GM21367 (cell line): ENCODE results near the gene TBL1X.

ENCODE experiments used
- ATAC-seq: cut with Tn5 transposase; IDR thresholded peaks from one replicate; pipeline ENCODE4 v1.9.1; 2021; ENCODE audit not compliant: unreplicated experiment

Gene TBL1X

DNA sequence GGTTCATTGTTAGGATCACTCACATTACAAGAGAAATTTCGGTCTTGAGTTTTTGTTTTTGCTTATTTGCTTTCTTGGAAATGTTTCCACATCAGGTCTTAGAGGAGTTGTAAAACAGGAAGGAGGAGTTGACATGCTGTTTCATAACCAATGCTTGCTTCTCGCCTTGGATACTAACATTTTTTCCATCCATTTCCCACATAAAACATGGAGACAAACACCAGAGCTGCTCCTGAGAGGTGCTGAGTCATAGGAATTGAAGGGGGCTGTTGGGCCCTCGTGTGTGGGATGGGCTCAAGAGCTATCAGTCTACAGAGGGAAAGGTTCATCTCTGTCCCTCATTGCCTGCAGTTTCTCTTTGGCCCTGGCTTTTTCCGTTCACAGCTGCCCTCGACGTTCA, 29.9 kb downstream of the TBL1X start:
- ATAC-seq: no peak

DNA sequence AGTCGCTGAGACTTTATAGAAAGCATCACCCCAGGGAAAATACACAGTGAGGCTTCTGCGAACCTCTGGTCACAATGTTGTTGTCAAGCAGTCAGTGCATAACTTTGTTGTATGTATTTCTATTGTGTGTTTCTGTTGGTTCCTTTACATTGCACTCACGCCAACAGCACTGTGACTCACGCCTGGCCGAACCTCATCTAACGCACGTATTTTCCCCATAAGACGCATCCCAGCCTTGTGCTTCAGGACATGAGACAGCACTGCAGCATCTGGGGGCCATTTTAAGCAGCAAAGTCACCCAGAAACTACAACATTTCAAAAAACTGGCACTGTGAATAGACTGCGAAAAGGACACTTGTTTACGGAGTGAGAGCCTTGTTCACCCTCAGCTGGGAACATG, 30.6 kb downstream of the TBL1X start:
- ATAC-seq: no peak

DNA sequence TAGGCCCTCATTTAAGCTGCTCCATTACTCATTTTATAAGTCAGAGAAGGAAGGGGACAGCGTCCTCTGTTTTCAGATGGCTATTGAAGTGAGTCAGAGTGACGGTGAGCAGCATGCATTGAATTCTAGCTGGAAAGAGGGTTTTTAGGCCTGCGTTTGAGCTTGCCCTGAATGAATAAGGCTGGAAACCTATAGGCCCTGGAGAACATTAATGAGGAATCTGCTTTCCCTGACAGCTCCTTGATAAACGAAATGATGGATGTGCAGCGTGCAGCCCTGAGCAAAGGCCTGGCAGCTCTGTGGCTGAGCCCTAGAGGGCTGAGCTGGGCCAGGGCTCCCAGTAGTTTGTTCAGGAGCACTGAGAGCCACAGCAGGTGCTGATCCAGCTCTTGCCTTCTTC, 33.4 kb downstream of the TBL1X start:
- ATAC-seq: no peak

DNA sequence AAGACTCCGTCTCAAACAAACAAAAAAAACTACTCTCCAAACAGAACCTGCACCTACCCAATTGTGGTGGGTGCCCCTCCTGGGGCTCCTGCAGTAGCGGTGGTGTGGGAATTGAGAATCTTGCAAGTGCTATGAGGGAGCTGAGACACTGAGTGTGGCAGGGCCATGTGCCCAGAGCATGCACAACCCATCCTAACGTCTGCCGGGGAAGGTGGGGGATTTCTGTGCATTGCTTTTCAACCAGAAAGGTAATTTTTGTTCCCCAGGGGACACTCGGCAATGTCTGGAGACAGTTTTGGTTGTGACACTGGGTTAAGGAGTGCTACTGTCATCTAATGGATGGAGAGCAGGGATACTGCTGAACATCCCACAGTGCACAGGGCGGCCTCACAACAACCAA, 35.7 kb downstream of the TBL1X start:
- no peak for ATAC-seq

DNA sequence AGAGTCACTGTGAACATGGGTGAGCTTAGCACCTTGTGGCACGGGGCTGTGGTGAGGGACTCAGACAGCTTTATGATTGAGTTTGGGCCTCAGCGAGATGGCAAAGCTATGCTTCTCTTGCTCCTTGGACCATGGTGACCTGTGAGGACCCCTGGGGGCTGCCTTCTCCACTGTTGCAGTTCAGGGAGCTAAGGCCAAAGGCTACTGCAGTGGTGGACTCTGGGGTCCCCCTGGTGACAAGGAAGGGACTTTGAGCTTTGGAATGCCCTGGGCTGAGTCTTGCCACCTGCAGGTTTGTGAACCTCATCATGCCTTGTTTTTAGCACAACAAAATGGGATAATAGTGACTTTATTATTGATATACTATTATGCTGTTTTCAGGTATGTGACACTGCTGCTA, 36.5 kb downstream of the TBL1X start:
- no peak for ATAC-seq

DNA sequence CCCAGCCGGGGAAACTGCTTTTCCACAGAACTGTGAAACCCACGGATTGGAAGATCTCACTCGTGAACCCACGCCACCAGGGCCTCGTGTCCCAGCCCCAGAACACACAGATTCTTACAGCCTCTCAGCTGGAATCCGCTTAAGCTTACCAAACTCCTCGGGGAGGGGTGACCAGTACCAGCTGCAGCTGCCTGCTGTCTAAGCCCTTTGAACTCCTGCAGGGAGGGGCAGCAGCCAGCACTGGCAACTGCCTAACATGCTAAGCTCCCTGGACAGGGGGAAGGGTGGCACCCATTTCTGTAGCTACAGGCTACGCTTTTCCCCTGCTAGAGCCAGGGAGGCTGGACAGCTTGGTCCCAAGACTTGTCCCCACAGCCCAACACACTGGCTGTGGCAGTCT, 38.4 kb downstream of the TBL1X start:
- no peak for ATAC-seq

DNA sequence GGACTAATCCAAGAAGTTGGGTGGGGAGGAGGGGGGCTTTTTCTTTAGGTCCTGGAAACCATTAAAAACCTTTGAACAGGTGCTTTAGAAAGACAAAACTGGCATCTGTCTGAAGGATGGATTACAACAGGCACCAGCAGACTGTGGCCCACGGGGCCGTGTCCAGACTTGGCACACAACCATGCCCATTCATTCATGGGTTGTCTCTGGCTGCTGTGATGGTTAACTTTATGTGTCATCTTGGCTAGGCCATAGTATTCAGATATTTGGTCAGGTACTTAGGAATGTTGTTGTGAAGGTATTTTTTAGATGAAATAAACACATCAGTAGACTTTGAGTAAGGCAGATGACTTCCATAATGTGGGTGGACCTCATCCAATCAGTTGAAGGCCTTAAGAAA, 45.5 kb downstream of the TBL1X start:
- no peak for ATAC-seq

DNA sequence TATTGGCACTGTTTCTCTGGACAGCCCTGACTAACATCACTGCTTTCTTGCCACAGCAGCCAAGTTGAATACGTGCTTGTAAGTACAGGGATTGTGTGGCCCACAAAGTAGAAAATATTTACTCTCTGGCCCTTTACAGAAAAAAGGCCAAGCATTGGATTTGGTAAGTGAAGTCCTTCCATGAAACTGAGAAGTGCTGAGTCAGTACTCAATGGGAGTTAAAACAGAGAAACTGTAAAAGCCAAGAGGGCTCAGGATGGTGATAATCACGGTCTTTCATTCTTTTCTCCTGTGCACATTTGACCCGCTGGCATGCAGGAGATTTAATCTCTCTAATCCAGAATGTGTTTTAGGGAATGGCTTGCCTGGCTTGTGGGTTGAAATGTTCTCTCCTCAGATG, 46.1 kb downstream of the TBL1X start:
- ATAC-seq: no peak

DNA sequence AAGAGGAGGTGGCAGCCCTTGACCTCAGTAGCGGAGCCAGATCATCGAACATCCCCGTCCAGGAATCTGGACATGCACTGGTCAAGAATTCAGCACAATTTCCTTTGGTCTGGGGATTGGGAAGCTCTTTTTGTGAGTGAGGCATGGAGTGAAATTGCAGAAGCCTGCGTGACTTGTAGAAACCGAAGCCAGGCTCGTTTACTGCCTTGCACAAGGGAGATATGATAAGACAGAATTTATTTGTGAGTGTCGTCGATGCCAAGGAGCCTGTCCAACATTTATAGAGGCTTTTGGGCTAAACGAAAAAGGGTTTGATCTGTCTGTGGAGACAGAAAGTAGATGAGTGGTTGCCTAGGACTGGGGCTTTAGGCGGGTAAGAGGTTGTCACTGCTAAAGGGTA, 50.6 kb downstream of the TBL1X start:
- ATAC-seq: no peak

DNA sequence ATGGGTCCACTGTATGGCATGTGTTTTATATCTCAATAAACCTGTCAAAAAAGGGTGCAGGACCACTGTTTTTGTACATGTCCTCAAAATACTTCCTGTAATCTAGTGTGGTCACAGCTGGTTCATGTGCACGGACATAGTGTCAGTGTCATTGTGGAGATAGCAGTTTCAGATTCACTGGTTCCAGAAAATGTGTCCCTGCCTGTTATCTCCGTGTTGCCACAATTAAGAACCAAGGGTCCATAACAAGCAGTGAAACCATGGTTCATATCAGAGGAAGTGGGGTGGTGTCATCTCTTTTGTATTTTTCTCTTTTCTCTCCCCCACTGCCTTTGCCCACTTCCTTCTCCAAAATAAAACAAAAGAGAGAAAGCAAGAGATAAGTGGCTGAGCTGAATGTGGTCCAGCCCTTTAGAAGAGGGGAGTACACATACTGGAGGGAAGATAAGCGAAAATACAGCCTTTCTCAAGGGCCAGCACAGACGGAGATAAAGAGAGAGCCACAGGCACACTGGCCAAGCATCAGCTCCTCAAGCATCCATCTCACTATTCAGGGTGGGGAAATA, 51.2 kb downstream of the TBL1X start:
- ATAC-seq: no peak

DNA sequence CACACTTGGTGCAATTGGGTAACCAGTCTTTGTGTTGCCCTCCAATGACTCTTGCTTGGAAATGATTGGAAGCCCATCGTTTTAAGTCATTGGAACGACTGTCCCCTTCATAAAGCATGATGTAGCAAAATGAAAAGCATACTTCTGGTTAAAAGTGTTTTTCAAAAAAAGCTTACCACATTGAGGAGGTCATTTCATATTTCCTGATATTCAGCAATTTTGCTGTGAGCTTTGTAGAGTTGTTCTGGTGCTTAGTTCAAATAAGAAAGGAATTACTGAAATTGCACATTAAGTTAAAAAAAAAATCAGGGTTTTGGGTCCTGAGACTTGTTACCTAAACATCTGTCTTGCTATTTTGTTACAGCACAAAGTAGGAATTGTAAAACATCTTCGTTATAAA, 51.8 kb downstream of the TBL1X start:
- ATAC-seq: no peak

DNA sequence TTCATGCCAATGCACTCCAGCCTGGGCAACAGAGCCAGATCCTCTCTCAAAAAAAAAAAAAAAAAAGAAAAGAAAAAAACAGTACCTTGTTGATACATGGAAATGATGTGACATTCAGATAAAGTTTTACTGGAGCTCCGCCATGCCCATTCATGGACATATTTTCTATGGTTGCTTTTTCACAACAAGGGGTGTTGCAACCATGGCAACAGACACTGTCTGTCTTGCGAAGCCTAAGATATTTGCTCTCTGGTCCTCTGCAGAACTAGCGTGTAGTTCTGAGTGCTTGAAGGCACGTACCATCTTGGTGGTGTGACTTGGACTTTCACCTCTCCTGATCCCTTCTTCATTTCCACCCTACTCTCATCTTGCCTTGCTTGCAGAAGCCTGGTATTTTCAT, 53.2 kb downstream of the TBL1X start:
- no peak for ATAC-seq

DNA sequence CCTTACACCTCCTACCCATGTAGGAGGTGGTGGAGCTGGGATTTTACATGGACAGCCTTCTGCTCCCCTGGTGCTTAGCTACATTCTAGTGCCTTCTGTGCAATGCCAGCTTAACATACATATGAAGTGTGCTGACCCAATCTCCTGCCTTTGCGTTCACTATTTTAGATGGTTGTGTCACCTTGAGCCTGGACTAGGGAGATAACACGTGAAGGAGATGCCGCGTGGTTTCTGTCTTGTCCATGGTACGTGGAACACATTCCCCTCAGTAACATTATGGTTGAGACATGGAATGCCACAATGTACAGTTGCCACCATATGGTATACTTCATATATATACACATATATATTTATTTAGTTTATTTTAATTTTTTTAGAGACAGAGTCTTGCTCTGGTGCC, 54.0 kb downstream of the TBL1X start:
- ATAC-seq: no peak

DNA sequence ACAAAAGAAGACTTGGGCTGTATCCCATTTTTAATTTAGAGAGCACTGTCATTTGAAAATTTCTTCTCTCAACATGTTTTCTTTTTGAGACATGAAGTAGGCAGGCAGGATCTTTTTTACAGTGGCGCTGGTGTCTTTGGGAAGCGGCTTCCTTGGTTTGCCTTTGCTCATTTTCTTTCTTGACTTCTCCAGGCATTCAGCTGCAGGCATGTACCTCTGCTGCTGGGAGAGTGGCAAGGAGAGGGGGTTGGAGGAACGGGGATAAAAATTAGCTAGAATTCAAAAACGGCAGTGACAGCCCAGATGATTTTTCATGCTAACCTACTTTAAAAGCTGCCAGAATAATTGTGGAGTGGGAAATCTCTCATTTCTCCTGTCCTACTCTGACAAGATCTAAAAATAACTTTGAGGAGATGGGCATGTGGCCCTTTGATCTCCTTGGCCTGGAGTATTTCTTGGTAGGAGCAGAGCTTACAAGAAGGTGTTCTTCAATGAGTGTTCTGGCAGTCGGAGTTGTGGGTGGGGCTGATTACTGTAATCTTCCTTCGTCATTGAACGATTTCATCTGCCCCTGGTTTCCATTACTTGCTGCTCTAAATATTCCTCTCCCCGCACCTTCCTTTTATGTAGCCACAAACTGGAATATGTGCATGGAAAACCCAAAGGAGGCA, 54.8 kb downstream of the TBL1X start:
- no peak for ATAC-seq

DNA sequence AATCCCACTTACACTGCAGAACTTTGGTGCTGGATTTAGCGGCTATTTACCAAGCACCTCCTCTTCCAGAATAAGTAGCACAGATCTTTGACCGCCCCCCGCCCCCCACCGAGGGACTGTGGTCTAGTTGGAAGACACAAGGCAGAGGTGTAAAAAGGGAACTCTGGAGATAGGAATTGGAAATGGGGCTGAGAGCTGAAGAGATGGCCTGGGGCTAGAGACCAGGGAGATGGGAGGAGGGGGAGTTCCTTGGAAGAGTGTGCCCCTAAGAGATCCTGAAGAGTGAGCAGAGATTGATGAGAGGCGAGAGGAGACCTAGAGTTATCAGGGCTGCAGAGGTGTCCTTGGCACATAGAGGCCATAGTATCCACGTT, 55.3 kb downstream of the TBL1X start:
- ATAC-seq: no peak

DNA sequence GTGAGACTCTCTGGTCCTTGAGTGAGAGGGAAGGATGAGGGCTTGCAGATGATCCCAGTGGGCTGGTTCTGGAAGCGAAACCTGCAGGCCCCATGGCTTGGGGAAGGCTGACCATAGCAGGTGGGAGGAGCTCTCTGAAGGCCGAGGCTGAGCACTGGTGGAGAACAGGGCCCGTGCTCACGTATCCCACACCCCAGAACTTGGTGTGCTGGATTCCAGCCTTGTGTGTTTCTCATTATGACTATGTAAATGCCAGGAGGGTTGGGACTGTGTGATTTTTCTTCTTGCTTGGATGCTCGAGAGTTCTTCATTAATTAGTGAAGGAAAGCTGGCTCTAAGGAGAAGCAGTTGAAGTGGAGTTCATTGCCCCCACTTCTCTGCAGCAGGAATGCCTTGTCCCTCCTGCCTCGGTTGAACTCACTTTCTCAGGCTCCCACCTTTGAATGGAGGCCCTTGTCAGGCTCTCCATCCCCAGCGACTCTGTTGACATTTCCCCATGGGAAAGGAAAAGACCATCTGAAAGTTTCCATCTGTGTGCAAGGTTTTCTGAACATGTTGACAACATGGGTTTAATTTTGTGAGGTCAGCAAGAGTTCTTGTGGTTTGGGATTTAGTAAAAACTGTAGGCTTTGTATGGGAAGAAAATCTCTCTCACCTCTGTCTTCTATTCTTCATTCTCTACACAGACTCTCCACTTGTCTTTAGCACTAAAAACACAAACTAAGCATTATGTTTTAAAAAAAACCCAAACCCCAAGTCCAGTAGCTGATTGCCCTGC, 57.7 kb downstream of the TBL1X start:
- ATAC-seq: no peak

DNA sequence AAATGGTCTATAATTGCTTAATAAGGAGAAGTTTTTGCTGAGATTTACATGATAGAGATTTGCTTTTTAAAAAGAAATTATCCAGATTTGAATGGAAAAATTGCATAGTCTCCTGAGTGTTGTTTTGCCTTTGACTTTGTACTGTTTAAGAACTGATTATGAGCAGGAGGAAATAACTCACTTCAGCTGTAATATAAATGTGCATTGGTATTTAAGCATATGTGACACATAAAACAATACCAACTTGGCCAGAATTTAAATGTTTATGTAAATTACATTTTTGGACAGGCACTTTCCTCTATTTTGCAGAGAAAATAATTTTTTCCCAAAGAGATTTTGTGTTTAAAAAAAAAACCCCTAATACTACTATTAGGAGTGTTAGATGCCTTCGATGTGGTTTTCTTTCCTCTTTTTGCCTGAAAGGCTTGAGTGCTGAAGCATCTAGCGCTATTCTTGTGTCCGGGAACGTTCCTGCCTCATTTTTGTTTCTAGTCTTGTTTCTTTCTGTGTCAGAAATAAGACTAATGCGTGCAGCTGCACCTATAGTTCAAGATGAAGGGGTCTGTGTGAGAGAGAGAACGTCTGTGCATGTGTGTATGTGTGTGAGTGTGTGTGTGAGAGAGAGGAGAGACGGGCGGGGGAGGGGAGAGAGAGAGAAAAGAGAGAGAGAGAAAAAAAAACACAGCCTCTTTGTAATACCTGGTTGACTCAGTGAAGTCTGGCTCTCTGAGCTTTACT, 60.8 kb downstream of the TBL1X start:
- ATAC-seq: no peak

DNA sequence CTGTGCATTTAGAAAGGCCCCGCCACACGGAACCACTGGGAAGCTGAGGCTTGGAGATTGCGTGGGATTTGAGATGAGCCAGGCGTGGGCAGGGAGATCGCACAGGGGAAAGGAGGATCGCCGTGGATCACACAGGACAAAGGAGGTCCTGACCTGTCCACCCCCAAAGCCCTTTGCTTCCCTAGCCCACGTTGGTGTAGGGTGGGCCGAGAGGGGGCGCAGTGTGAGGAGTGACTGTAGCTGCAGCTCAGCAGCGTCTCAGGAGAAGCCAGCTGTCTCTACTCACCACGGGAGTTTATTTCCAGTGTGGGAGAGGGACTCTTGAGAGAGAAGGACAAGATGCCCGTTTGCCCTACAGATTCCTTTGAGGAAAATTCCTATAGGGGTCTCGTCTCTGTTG, 62.1 kb downstream of the TBL1X start:
- no peak for ATAC-seq

DNA sequence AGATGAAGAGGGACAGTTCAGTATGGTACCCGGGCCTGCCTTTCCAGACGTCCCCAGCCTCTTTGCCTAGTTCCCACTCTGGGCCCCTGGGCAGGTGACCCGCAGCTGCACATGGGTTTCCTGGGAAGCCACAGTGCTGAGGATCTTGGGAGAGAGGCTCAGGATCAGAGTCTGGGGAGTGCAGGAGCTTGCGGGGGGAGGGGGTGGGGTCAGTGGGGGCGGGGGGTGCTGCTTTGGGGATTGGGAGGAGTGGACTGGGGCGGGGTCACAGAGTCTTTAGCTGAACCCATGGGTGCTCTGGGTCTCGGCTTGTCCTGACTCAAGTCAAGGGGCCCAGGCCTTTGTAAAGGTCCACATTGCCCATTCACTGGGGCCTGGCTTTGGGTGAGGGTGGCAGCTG, 63.6 kb downstream of the TBL1X start:
- ATAC-seq: no peak

DNA sequence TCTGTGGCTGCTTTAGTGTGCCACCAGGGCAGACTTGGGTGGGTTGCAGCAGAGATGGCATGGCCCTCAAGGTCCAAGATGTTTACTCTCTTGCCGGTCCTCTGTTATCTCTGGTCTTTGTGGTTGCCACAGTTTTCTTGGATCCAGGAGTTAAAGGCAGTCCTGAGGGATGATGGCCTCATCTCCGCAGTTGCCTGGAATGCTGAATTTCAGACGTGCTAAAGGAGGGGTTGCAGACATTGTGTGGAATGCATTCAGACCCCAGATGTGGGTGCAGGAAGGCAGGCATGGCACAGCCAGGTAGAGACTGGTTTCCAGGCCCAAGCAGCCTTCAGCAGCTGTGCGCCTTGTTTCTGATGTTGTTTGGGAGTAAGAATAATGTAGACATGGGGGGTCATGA, 64.4 kb downstream of the TBL1X start:
- no peak for ATAC-seq

DNA sequence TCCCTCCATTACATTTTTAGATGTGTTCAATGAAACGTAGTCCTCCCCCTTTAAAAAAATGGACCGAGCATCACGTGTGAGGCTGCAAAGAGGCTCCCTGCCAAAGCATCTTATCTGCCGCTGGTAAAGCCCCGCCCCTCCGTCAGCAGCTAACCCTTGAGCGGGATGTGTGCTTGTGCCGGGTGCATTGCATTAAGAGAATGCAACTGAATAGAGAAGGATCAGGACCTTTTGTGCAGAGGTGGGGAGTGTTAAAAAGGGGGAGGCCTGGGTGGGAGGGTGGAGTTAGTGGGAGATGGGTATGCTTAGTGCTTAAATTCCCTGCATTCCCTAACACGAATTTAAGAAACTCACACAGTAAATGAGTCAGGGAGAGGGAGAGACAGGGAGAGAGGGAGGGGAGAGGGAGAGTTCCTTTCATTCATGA, 66.0 kb downstream of the TBL1X start:
- ATAC-seq: peak; percentile 90

DNA sequence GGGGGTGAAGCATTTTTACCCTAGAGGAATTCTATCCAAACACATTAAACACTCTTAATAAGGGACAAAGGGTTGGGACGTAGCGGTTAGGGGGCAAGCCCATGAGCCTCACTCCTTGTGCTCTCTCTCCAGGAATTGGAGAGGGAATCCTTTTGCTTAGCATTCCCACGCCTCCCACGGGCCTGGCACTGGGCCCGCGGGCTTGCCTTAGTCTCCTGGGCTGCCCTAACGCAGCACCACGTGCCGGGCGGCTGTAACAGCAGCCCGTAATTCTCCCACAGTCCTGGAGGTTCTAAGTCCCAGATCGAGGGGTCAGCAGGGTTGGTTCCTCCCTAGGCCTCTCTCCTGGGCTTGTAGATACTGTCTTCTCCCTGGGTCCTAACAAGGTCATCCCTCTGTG, 67.5 kb downstream of the TBL1X start:
- ATAC-seq: no peak
